ENCODE measurements around the gene RABGAP1L.

DNA sequence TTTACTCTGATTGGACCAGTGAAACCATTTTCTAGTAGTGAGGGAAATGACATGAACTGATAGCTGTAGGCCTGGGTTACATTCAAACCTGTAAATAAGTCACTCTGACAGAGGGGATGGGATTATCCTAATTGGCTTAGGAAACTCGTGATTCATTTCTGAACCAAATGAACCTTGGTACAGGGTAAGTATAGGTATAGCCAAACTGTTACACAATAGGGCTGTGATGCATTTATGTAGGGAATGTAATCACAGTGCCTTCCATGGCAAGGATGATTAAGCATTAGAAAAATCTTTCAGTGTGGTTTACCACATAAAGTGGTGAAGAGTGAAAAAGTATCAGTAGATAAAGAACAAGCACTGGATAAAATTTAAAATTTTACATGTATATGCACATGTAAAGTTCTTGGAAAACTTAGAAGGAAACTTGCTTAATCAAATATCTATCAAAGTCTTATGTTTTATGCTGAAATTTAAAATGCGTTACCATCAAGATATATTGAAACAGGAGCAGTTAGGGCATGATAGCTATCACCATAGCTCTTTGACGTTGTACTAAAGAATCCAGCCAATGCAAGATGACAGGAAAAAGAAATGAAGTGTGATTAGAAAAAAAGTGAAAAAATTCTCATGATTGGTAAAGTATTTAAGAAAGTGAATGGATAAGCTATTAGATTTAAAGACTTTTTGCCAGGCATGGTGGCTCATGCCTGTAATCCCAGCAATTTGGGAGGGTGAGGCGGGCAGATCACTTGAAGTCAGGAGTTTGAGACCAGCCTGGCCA is 63.0 kb downstream of the RABGAP1L start:
- TF ChIP-seq POLR2A (IDR thresholded peaks at IDR 0.05) (no peak), POLR2AphosphoS5 (IDR thresholded peaks at IDR 0.05) (no peak), EP300 (IDR thresholded peaks at IDR 0.05) (no peak)
- TF ChIP-seq, protein P1, sequence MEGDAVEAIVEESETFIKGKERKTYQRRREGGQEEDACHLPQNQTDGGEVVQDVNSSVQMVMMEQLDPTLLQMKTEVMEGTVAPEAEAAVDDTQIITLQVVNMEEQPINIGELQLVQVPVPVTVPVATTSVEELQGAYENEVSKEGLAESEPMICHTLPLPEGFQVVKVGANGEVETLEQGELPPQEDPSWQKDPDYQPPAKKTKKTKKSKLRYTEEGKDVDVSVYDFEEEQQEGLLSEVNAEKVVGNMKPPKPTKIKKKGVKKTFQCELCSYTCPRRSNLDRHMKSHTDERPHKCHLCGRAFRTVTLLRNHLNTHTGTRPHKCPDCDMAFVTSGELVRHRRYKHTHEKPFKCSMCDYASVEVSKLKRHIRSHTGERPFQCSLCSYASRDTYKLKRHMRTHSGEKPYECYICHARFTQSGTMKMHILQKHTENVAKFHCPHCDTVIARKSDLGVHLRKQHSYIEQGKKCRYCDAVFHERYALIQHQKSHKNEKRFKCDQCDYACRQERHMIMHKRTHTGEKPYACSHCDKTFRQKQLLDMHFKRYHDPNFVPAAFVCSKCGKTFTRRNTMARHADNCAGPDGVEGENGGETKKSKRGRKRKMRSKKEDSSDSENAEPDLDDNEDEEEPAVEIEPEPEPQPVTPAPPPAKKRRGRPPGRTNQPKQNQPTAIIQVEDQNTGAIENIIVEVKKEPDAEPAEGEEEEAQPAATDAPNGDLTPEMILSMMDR (IDR thresholded peaks at IDR 0.05), result no peak
